ENCODE data around the gene LRRC46.

LRRC46 gene

GRCh38 chr17:47803751-47804150, 27.7 kb upstream of the LRRC46 start:
- DNase-seq (no peak), ATAC-seq (replicated peaks) (no peak)
- Mint-ChIP-seq H3K27ac (no peak overlapping the region), H3K4me3 (no peak overlapping the region), H3K9me3 (no peaks in the 10 kb centered on the region), H3K4me1 (peaks cover 0 to 3% of the 10 kb centered on the region in 2 donors), H3K36me3 (peaks cover 20 to 23% of the 10 kb centered on the region in 2 donors), H3K27me3 (no peaks in the 10 kb centered on the region)

- no peak for DNase-seq
- Mint-ChIP-seq H3K36me3 (peaks cover 20 to 30% of the 10 kb centered on the region in 2 donors), H3K9me3 (no peaks in the 10 kb centered on the region), H3K4me1 (peaks cover 0 to 3% of the 10 kb centered on the region in 2 donors), H3K27me3 (no peaks in the 10 kb centered on the region), H3K27ac (no peak overlapping the region), H3K4me3 (no peak overlapping the region)
- no peak for ATAC-seq (replicated peaks)
These were observed 27.0 kb upstream of the LRRC46 start for GRCh38 chr17:47804461-47804860.

- ATAC-seq (replicated peaks): no peak
- DNase-seq: no peak
- Mint-ChIP-seq H3K9me3 (no peaks in the 10 kb centered on the region), H3K27ac (no peak overlapping the region), H3K4me3 (no peak overlapping the region), H3K27me3 (no peaks in the 10 kb centered on the region), H3K36me3 (peaks cover 29 to 48% of the 10 kb centered on the region in 2 donors), H3K4me1 (peaks cover 5 to 7% of the 10 kb centered on the region in 2 donors)
These were observed 25.2 kb upstream of the LRRC46 start for GRCh38 chr17:47806026-47806912.

- no peaks in the 10 kb centered on the region for H3K9me3 Mint-ChIP-seq
- H3K27ac Mint-ChIP-seq: no peak overlapping the region
- no peaks in the 10 kb centered on the region for H3K27me3 Mint-ChIP-seq
- no peak for DNase-seq
- peaks cover 35 to 54% of the 10 kb centered on the region in 2 donors for H3K36me3 Mint-ChIP-seq
- no peak overlapping the region for H3K4me3 Mint-ChIP-seq
- no peak for ATAC-seq (replicated peaks)
- peaks cover 5 to 7% of the 10 kb centered on the region in 2 donors for H3K4me1 Mint-ChIP-seq
These were observed 24.6 kb upstream of the LRRC46 start for GRCh38 chr17:47806913-47807255.

GRCh38 chr17:47807421-47807820, 24.0 kb upstream of the LRRC46 start:
- Mint-ChIP-seq H3K36me3 (peaks cover 40 to 59% of the 10 kb centered on the region in 2 donors), H3K9me3 (no peaks in the 10 kb centered on the region), H3K4me3 (no peak overlapping the region), H3K4me1 (peaks cover 5 to 8% of the 10 kb centered on the region in 2 donors), H3K27ac (peak overlapping the region; percentile 72), H3K27me3 (no peaks in the 10 kb centered on the region)
- no peak for DNase-seq
- ATAC-seq (replicated peaks): no peak

- H3K36me3 Mint-ChIP-seq: peaks cover 48 to 67% of the 10 kb centered on the region in 2 donors
- H3K27me3 Mint-ChIP-seq: no peaks in the 10 kb centered on the region
- ATAC-seq (replicated peaks) (no peak), DNase-seq (no peak)
- H3K4me1 Mint-ChIP-seq: peaks cover 5 to 12% of the 10 kb centered on the region in 2 donors
- no peak overlapping the region for H3K4me3 Mint-ChIP-seq
- no peaks in the 10 kb centered on the region for H3K9me3 Mint-ChIP-seq
- peak overlapping the region; percentile 52 for H3K27ac Mint-ChIP-seq
These were observed 23.2 kb upstream of the LRRC46 start for GRCh38 chr17:47808036-47808829.

- peak overlapping the region; percentile 52 for H3K27ac Mint-ChIP-seq
- ATAC-seq (replicated peaks): no peak
- no peak for DNase-seq
- H3K36me3 Mint-ChIP-seq: peaks cover 50 to 68% of the 10 kb centered on the region in 2 donors
- no peaks in the 10 kb centered on the region for H3K9me3 Mint-ChIP-seq
- peaks cover 5 to 12% of the 10 kb centered on the region in 2 donors for H3K4me1 Mint-ChIP-seq
- no peaks in the 10 kb centered on the region for H3K27me3 Mint-ChIP-seq
- H3K4me3 Mint-ChIP-seq: no peak overlapping the region
These were observed 22.5 kb upstream of the LRRC46 start for GRCh38 chr17:47808830-47809480.

GRCh38 chr17:47810200-47810821, 21.2 kb upstream of the LRRC46 start:
- peaks cover 58 to 77% of the 10 kb centered on the region in 2 donors for H3K36me3 Mint-ChIP-seq
- H3K27me3 Mint-ChIP-seq: no peaks in the 10 kb centered on the region
- no peak overlapping the region for H3K4me3 Mint-ChIP-seq
- ATAC-seq (replicated peaks) (no peak), DNase-seq (no peak)
- peak overlapping the region; percentile 37 for H3K27ac Mint-ChIP-seq
- H3K4me1 Mint-ChIP-seq: peaks cover 4 to 12% of the 10 kb centered on the region in 2 donors
- no peaks in the 10 kb centered on the region for H3K9me3 Mint-ChIP-seq

- no peak for DNase-seq
These were observed 20.4 kb upstream of the LRRC46 start for GRCh38 chr17:47810901-47811635.

GRCh38 chr17:47811709-47812108, 19.8 kb upstream of the LRRC46 start:
- peaks cover 4 to 12% of the 10 kb centered on the region in 2 donors for H3K4me1 Mint-ChIP-seq
- H3K36me3 Mint-ChIP-seq: peaks cover 65 to 87% of the 10 kb centered on the region in 2 donors
- H3K27me3 Mint-ChIP-seq: no peaks in the 10 kb centered on the region
- H3K9me3 Mint-ChIP-seq: no peaks in the 10 kb centered on the region
- ATAC-seq (replicated peaks) (no peak), DNase-seq (no peak)
- no peak overlapping the region for H3K4me3 Mint-ChIP-seq
- H3K27ac Mint-ChIP-seq: peak overlapping the region; percentile 38

More at GRCh38 chr17:47810901-47811635, 20.4 kb upstream of the LRRC46 start:
- ATAC-seq (replicated peaks): no peak
- no peak overlapping the region for H3K4me3 Mint-ChIP-seq
- H3K27ac Mint-ChIP-seq: peak overlapping the region; percentile 16
- peaks cover 4 to 12% of the 10 kb centered on the region in 2 donors for H3K4me1 Mint-ChIP-seq
- no peaks in the 10 kb centered on the region for H3K9me3 Mint-ChIP-seq
- peaks cover 62 to 84% of the 10 kb centered on the region in 2 donors for H3K36me3 Mint-ChIP-seq
- H3K27me3 Mint-ChIP-seq: no peaks in the 10 kb centered on the region

- H3K27ac Mint-ChIP-seq: no peak overlapping the region
- peaks cover 60 to 87% of the 10 kb centered on the region in 2 donors for H3K36me3 Mint-ChIP-seq
- no peak overlapping the region for H3K4me3 Mint-ChIP-seq
- H3K27me3 Mint-ChIP-seq: no peaks in the 10 kb centered on the region
- DNase-seq: no peak
- ATAC-seq (replicated peaks): no peak
- H3K4me1 Mint-ChIP-seq: peaks cover 4 to 12% of the 10 kb centered on the region in 2 donors
- no peaks in the 10 kb centered on the region for H3K9me3 Mint-ChIP-seq
These were observed 19.1 kb upstream of the LRRC46 start for GRCh38 chr17:47812146-47812920.

GRCh38 chr17:47813077-47813476, 18.4 kb upstream of the LRRC46 start:
- no peak for DNase-seq
- Mint-ChIP-seq H3K9me3 (no peaks in the 10 kb centered on the region), H3K27ac (no peak overlapping the region)

More at GRCh38 chr17:47813077-47813476, 18.4 kb upstream of the LRRC46 start:
- no peak for ATAC-seq (replicated peaks)
- H3K4me1 Mint-ChIP-seq: peaks cover 4 to 12% of the 10 kb centered on the region in 2 donors
- H3K27me3 Mint-ChIP-seq: no peaks in the 10 kb centered on the region
- no peak overlapping the region for H3K4me3 Mint-ChIP-seq
- peaks cover 59 to 87% of the 10 kb centered on the region in 2 donors for H3K36me3 Mint-ChIP-seq
